Tongue (tissue), 2 donors: ENCODE results near the gene ALOX5. TPM values are rescaled to one million over a fixed set of nuclear protein-coding genes. Genes with fewer than 3 reads are reported as not detected.

Experiments used
- DNase-seq: peaks from one replicate; pipeline ENCODE4 v3.0.0-alpha.2; 2015
- total RNA-seq: library from RNA; depleted of rRNA; stranded (reverse); fragments of >200 nt; gene quantifications from one replicate; pipeline ENCODE4 v1.2.3, GENCODE V29; 2014

The ALOX5 gene
- total RNA-seq, 1 donor from 2014 or later, result 12.4 TPM

DNA sequence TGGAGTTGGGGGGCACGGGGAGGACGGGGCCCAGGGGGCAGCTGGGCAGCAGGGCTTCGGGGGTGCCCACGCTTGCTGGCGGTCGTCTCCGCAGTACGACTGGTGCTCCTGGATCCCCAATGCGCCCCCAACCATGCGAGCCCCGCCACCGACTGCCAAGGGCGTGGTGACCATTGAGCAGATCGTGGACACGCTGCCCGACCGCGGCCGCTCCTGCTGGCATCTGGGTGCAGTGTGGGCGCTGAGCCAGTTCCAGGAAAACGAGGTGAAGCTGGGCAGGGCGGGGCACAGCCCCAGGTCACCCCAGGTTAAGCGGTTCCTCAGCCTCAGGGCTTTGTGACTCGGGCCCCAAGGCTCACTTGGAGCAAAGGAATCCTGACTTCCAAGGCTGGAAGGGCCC, 70.0 kb downstream of the ALOX5 start:
- no peak for DNase-seq

- DNase-seq, result peak; percentile 37
Measured at GRCh38 chr10:45444976-45445898, 71.2 kb downstream of the ALOX5 start.

GRCh38 chr10:45446858-45447257, 72.8 kb downstream of the ALOX5 start:
- DNase-seq, result no peak

DNA sequence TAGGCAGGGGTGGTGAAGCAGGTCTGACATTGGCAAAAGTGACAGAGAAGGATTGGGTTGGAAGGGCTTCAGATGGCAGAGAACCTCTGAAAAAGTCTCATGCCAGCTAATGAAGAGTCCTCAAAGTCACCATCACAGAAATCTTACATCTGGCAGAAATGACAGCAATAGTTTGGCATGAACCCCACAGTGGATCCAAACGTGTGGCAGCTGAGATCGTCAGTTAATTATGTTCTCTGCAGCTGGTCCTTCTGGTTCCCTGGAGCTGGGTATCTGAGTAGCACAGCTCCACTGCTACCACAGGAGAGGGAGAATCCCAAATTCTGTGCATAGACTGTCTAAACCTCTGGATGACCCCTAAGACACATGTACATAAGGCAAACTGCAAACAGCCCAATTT, 73.4 kb downstream of the ALOX5 start:
- peak; percentile 77 for DNase-seq

DNA sequence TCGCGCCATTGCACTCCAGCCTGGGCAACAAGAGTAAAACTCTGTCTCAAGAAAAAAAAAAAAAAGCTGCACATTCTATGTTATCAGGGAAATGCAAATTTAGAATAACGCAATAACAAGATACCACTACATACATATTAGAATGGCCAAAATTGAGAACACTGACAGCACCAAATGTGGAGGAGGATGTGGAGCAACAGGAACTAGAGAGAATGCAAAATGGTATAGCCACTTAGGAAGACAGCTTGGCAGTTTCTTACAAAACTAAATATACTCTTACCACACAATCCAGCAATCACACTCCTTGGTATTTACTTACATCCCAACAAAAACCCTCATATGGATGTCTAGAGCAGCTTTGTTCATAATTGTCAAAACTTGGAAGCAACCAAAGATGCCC, 76.8 kb downstream of the ALOX5 start:
- no peak for DNase-seq

DNA sequence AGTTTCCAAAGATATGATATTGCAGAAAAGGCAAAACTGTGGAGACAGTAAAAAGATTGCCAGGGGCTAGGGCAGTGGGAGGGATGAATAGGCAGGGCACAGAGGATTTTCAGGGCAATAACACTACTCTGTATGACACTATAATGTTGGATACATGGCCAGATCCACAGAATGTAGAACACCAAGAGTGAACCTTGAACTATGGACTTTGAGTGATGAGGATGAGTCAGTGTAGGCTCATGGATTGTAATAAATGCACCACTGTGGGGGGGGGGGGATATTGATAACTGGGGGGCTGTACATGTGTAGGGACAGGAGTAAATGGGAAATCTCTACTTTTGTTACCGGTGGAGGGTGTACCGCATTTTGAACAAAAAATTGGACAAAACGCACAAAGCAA, 77.4 kb downstream of the ALOX5 start:
- no peak for DNase-seq

- no peak for DNase-seq
Measured at GRCh38 chr10:45452268-45452667, 78.3 kb downstream of the ALOX5 start.

- peak; percentile 40 for DNase-seq
Measured at GRCh38 chr10:45452743-45453452, 78.9 kb downstream of the ALOX5 start.

DNA sequence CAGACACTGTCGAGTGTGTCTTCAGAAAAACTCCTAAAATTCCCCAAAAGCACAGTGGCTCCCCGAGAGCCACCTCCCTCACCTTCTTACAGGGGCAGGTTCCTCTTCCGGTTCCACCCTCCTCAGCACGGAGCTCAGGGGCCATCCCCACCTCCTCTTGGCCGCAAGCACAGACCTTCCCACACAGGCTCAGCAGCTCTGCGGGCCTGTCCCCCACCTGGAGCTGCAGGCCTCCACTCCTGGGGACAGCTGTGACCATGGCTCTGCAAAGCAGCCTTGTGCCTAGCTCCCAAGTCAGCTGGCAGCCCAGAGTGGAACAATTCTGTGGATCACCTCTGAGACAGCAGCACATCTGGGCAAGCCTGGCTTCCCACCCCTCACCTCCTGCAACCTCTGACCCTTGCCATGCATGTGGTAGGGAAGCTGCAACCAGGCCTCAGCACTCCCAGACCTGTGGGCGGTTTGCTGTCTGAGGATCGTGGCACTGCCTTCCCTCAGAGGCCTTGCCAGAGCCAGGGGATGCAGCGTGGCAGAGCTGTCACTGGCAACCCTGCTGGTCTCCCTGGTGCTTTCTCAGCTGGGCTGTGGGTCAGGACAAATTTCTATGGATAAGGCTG, 79.7 kb downstream of the ALOX5 start:
- DNase-seq, result peak; percentile 29

GRCh38 chr10:45454262-45454661, 80.2 kb downstream of the ALOX5 start:
- DNase-seq, result no peak

GRCh38 chr10:45454859-45455258, 80.8 kb downstream of the ALOX5 start:
- no peak for DNase-seq

GRCh38 chr10:45456233-45456632, 82.2 kb downstream of the ALOX5 start:
- DNase-seq, result no peak

GRCh38 chr10:45456822-45457221, 82.8 kb downstream of the ALOX5 start:
- DNase-seq, result peak; percentile 22

DNA sequence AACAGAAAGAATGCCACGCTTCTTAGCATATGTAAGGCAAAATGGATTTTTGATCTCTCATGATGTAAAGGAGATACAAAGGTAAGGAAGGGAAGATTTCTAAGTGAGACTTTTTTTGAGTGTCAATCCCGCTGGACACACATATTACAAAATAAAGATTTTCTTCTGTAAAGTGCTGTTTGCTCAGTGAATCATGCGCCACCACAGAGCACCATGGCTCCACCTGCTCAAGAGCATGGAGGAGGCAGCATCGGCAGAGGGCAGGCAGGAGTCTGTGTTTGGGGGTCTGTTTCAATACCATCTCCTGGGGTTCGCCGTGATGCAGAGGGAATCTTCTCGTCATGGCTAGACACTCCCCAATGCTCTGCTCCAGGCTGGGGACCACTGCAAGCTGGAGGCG, 83.5 kb downstream of the ALOX5 start:
- no peak for DNase-seq

DNA sequence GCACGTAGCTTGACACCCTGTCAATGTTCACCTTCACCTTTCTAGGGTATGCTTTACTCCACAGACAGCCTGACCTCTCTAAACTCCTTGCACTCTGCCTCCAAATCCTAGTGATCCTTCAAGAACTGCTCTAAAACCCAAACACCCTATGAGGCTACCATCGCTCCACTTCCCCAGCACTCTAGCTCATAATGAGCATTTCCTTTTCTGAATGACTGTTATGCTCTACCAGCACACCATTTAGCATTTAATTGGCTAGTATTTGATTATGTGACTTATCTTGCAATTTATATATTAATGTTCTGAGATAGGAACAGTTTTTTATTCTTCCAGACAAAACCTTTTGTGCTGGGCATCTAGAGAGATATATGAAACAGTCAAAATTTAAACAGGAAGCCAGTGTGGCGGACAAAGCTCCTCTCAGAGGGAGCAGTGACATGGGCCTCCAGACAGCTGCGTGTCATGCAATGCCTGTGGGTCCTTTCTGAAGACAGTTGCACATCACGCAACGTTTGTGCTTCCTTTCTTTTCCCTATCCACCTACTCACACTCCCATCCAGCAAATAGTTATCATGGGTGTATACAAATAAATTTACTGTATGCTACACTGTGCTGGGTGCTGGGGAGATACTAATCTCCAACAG, 86.3 kb downstream of the ALOX5 start:
- no peak for DNase-seq

DNA sequence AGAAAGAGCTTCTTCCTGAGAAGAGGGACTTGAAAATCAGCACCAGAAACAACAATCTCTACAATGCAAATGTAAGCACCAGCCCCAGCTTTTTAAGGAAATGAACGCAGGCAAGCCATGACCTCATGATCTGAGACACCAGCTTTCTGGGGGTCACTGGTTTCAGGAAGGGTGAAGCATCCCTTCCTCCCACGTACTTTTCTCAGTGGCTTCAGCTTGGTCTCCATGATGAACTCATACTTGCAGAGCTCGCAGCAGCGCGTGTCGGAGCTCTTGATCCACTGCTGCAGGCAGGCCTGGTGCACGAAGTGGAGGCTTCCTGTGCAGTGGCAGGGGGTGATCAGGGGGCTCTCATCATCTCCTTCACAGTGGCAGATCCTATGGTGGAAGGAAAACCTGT, 87.0 kb downstream of the ALOX5 start:
- no peak for DNase-seq

DNA sequence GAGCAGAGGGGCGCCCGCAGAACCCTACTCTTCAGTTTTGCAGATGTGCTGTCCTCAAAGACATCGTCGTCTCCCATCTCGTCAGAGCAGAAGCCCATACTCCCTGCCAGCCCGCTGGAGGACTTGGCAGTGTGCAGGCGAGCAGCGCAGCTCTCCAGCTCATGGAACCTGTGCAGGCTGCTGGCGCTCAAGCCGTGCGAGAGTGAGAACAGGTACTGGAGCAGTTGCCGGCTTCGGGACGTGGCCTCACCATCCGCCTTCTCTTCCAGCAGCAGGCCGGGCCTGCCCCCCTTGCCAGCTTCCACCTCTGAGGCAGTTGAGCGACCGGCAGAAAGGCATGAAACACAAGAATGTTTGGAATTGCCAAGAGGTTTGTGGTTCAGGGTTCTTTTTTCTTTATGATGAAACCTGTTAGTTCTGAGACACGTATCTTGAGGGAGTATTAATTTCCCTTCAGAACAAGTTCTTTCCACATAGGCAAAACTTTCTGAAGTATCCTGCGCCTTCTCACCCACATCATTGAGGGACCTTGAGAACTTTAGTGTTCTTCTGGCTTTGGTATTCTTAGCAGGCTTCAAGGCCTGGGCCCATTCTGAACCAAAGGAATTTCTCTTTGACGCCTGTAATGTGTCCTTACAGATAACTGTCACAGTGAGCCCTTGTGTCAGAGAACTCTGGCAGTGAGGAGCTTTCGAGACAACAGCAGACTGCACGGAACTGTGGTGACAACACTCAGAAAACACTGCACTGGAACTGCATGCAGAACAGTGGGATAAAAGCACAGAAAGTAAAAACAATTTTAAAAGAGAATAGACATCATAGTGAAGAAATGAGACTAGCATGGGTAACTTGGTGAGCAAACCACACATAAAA, 89.5 kb downstream of the ALOX5 start:
- DNase-seq, result no peak

- peak; percentile 88 for DNase-seq
Measured at GRCh38 chr10:45464958-45465567, 91.0 kb downstream of the ALOX5 start.

- DNase-seq, result no peak
Measured at GRCh38 chr10:45466784-45467183, 92.8 kb downstream of the ALOX5 start.

- DNase-seq, result no peak
Measured at GRCh38 chr10:45468079-45468478, 94.1 kb downstream of the ALOX5 start.
